Activated T-helper 1 cell treated with anti-CD3 and anti-CD28 coated beads, Interleukin-12 subunit alpha, Interleukin-12 subunit beta, Interleukin-2, Interleukin-4 antibody, amounts not matched to agents 30 ng/mL and 10 ng/mL and 1 ng/mL, durations not matched to agents 14 hours and 24 hours and 36 hours (primary cell): ENCODE data around the gene SLC8A3. TPM values are rescaled to one million over a fixed set of nuclear protein-coding genes. Genes with fewer than 3 reads are reported as not detected.
A peak's percentile ranks its signal among the peaks of the same experiment; 100 is the strongest.

Source experiments
- DNase-seq: peaks from one replicate; pipeline ENCODE4 v3.0.0; 2021; ENCODE audit warnings: low spot score
- H3K27ac Mint-ChIP-seq: one replicate; pipeline ENCODE4 v1.8.0; 2021; ENCODE audit warnings: mild to moderate bottlenecking, mixed read lengths
- H3K27me3 Mint-ChIP-seq: one replicate; pipeline ENCODE4 v1.8.0; 2022; ENCODE audit warnings: mild to moderate bottlenecking, moderate library complexity, mixed read lengths; ENCODE audit not compliant: insufficient read depth
- H3K36me3 Mint-ChIP-seq: one replicate; pipeline ENCODE4 v1.8.0; 2021; ENCODE audit warnings: low read depth, mixed read lengths
- H3K4me1 Mint-ChIP-seq: one replicate; pipeline ENCODE4 v1.8.0; 2021; ENCODE audit warnings: low read depth, mixed read lengths
- H3K4me3 Mint-ChIP-seq: one replicate; pipeline ENCODE4 v1.8.0; 2021; ENCODE audit warnings: mild to moderate bottlenecking, moderate library complexity, mixed read lengths
- H3K9me3 Mint-ChIP-seq: one replicate; pipeline ENCODE4 v1.8.0; 2021; ENCODE audit warnings: mixed read lengths
- intact Hi-C: fragments of 100-400 bp; cut with micrococcal nuclease; formaldehyde crosslinking; loops from one replicate; pipeline ENCODE4 v1.15.1; 2024
- total RNA-seq: library from RNA; stranded (reverse); gene quantifications from 2 replicates; pipeline ENCODE4 v1.2.3, GENCODE V29; 2022

SLC8A3 gene
- total RNA-seq, 1 donor from 2014 or later: 0.21 TPM

- Mint-ChIP-seq H3K9me3 (peaks cover 3% of the 10 kb centered on the region), H3K27ac (no peak overlapping the region), H3K36me3 (no peaks in the 10 kb centered on the region), H3K4me3 (no peak overlapping the region), H3K4me1 (peaks cover 6% of the 10 kb centered on the region), H3K27me3 (peaks cover 50% of the 10 kb centered on the region)
- DNase-seq: no peak
- intact Hi-C loops: no loop called here
These were observed 1.4 kb upstream of the SLC8A3 start for GRCh38 chr14:70190156-70190555.

- Mint-ChIP-seq H3K4me1 (peaks cover 6% of the 10 kb centered on the region), H3K27ac (no peak overlapping the region), H3K36me3 (no peaks in the 10 kb centered on the region), H3K4me3 (peak overlapping the region; percentile 53), H3K9me3 (peaks cover 3% of the 10 kb centered on the region), H3K27me3 (peaks cover 49% of the 10 kb centered on the region)
- intact Hi-C loops: loop anchor here (5.0 kb wide), 1 partner anchor 68 kb away; no protein-coding TSS in a partner anchor
- no peak for DNase-seq
These were observed 816 bp upstream of the SLC8A3 start for GRCh38 chr14:70189456-70190077.

DNA sequence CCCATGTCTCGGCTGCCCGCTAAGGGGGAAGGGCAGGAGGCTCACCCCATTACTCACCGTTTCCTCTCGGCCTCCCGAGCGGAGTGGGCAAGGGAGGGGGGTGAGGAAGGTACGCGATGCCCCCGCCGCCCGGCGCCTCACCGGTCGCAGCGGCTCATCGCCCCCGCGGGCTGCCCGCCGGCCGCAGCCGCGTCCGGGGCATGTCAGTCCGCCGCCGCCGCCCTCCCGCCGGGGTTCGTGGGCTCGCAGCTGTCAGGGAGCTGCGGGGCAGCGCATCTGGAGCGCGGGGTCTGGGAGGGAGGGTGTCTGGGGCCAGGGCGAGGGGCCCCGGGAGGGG lies 461 bp downstream of the SLC8A3 start:
- H3K27me3 Mint-ChIP-seq: peaks cover 45% of the 10 kb centered on the region

DNA sequence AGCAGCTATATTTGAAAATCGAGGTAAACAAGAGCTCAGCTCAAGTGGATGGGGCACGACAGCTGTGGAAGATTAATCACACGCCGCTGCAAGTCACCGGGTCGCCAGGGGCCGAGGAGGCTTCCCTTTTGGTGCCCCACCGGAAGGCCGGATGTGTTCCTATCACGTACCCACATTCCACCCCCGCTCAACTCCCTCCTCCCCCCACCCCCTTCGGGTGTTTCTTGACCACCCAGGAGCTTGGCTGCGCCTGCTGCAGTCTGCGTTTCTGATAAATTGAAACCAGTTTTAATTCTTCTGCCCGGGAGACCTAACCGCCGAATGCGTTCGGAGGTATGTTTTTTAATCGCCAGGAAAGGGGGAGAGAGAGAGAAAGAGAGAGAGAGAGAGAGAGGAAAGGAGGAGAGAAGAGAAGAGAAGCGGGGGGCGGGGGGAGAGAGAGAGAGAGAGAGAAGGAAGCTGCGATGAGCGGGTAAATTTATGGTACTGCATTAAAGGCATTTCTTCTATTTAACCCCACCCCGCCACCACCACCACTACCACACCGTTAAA lies 1.8 kb downstream of the SLC8A3 start:
- H3K27me3 Mint-ChIP-seq: peaks cover 45% of the 10 kb centered on the region
- DNase-seq: no peak
- peaks cover 3% of the 10 kb centered on the region for H3K9me3 Mint-ChIP-seq
- H3K4me3 Mint-ChIP-seq: peak overlapping the region; percentile 72
- intact Hi-C loops: loop anchor here (5.0 kb wide), 1 partner anchor 70 kb away; no protein-coding TSS in a partner anchor
- peaks cover 6% of the 10 kb centered on the region for H3K4me1 Mint-ChIP-seq
- no peaks in the 10 kb centered on the region for H3K36me3 Mint-ChIP-seq
- no peak overlapping the region for H3K27ac Mint-ChIP-seq

More for the DNA sequence above, 461 bp downstream of the SLC8A3 start:
- peak overlapping the region; percentile 80 for H3K4me3 Mint-ChIP-seq
- H3K4me1 Mint-ChIP-seq: peaks cover 6% of the 10 kb centered on the region
- H3K9me3 Mint-ChIP-seq: peaks cover 3% of the 10 kb centered on the region
- no peaks in the 10 kb centered on the region for H3K36me3 Mint-ChIP-seq
- DNase-seq: no peak
- H3K27ac Mint-ChIP-seq: no peak overlapping the region
- intact Hi-C loops: loop anchor here (5.0 kb wide), 1 partner anchor 69 kb away; no protein-coding TSS in a partner anchor

DNA sequence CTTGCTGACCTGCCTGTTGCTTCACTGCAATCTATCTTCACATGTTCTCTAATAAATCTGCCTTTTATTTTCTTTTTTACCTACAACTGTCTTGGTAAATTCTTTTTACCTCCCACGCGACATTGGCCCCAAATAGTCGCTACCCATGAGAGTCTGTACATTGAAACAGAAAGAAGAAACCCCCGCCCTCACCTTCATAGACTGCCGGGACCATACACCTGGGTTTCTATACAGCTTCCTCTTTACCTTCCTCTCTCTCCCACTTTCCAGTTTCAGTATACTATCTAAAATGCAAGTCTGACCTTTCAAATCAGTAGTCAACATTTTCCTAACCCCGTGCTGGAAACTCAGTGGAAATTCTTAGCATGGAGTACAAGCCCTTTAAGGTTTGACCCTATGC lies 4.8 kb downstream of the SLC8A3 start:
- no peaks in the 10 kb centered on the region for H3K36me3 Mint-ChIP-seq
- H3K27ac Mint-ChIP-seq: no peak overlapping the region
- peaks cover 3% of the 10 kb centered on the region for H3K9me3 Mint-ChIP-seq
- peaks cover 6% of the 10 kb centered on the region for H3K4me1 Mint-ChIP-seq
- H3K27me3 Mint-ChIP-seq: peaks cover 30% of the 10 kb centered on the region
- no peak for DNase-seq
- intact Hi-C loops: no loop called here
- H3K4me3 Mint-ChIP-seq: no peak overlapping the region

DNA sequence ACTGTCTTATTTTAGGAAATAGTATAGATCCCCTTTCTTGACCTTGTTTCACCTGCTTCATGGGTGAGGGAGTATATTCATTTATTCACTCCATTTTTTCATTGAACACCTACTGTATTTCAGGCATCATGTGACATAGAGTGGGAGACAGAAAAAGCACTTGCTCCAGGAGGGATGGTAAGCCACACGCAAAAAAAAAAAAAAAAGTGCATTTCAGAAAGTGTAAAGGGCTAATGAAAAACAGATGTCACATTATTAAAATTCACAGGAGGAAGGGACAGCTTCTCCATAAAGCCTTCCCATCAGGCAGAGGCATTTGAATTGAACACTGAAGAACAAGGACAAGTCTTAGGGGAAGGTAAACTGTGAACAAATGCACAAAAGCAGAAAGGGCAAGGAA lies 7.5 kb downstream of the SLC8A3 start:
- Mint-ChIP-seq H3K27ac (no peak overlapping the region), H3K4me1 (no peaks in the 10 kb centered on the region), H3K36me3 (no peaks in the 10 kb centered on the region), H3K9me3 (peaks cover 3% of the 10 kb centered on the region), H3K27me3 (peaks cover 10% of the 10 kb centered on the region), H3K4me3 (no peak overlapping the region)
- no peak for DNase-seq
- intact Hi-C loops: no loop called here

- DNase-seq: no peak
- Mint-ChIP-seq H3K27ac (no peak overlapping the region), H3K9me3 (no peaks in the 10 kb centered on the region), H3K27me3 (peaks cover 6% of the 10 kb centered on the region), H3K36me3 (no peaks in the 10 kb centered on the region), H3K4me3 (no peak overlapping the region), H3K4me1 (no peaks in the 10 kb centered on the region)
- intact Hi-C loops: no loop called here
These were observed 8.0 kb downstream of the SLC8A3 start for GRCh38 chr14:70180718-70181117.

DNA sequence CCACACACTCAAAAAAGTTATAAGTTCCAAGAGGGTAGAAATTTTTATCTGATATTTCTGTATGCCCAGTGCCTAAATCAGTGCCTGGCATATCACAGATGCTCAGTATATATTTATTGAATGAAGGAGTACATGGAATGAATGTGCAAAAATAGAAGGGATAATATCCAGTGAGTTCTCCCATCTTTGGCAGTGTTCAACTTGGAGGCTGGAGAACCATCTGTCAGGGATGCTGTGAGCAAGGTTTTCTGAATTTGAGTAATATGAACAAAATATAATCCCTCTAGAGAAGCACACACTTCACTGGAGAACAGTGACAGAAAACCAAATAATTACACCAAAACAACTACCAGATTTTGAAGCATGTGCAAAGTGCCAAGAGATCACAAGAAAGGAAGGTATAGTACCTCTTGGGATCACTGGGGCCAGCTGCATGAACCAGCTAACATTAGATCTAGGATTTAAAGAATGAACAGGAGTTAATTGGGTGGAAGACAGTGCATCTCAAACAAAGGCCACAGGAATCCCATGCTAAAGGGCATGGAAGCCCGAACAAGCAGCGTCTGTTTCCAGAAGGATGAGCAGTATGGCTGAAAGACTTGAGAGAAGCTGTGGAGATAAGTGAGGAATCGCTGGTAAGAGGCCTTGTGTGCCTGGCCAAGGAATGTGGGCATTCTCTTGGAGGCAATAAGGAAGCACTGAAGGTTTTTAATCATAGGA lies 11.5 kb downstream of the SLC8A3 start:
- DNase-seq: no peak

DNA sequence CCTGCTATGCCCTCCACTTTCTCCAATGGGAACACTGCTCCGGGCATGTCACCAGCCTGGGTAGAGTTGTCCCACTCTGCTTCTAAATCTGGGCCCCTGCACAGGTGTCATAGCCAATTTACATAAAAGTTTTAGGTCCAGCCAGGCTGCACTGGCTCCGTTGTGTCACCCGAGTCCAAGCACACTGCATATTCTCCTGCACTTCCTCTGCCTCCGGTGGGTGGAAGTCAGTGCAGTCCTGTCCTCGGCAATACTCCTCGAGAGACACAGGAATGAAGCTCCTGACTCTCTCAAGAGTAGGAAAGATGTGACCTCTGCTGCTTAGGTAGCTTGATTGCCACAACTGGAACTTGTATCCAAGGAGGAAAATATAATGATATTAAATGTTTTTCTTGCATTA lies 15.2 kb downstream of the SLC8A3 start:
- intact Hi-C loops: no loop called here
- H3K4me3 Mint-ChIP-seq: no peak overlapping the region
- H3K36me3 Mint-ChIP-seq: no peaks in the 10 kb centered on the region
- no peak for DNase-seq
- H3K27me3 Mint-ChIP-seq: peaks cover 8% of the 10 kb centered on the region
- H3K4me1 Mint-ChIP-seq: no peaks in the 10 kb centered on the region
- H3K27ac Mint-ChIP-seq: no peak overlapping the region
- no peaks in the 10 kb centered on the region for H3K9me3 Mint-ChIP-seq

More for the DNA sequence above, 11.5 kb downstream of the SLC8A3 start:
- Mint-ChIP-seq H3K36me3 (no peaks in the 10 kb centered on the region), H3K9me3 (no peaks in the 10 kb centered on the region), H3K4me1 (no peaks in the 10 kb centered on the region), H3K27me3 (peaks cover 4% of the 10 kb centered on the region), H3K27ac (no peak overlapping the region), H3K4me3 (no peak overlapping the region)
- intact Hi-C loops: no loop called here

- intact Hi-C loops: no loop called here
- no peaks in the 10 kb centered on the region for H3K36me3 Mint-ChIP-seq
- H3K4me1 Mint-ChIP-seq: no peaks in the 10 kb centered on the region
- no peak overlapping the region for H3K4me3 Mint-ChIP-seq
- peaks cover 8% of the 10 kb centered on the region for H3K27me3 Mint-ChIP-seq
- no peaks in the 10 kb centered on the region for H3K9me3 Mint-ChIP-seq
- H3K27ac Mint-ChIP-seq: no peak overlapping the region
- DNase-seq: no peak
These were observed 17.0 kb downstream of the SLC8A3 start for GRCh38 chr14:70171726-70172125.

DNA sequence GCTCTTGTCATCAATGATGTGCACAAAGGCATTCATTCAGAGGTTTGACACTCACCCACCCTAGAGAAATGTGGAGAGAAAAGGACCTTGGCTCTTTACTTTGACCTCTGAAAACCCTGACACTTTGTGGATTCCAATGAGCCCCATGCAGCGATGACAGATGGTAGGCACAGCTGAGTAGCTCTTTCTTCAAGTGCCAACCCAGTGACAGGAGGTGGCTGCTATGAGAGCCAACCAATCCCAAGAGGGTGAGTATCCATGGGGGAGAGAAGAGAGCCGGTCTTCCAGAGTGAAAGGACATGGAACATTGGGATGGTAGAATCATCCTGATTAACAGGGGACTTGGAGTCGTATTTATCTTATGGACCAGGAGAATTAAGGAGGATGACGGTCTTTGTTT lies 17.8 kb downstream of the SLC8A3 start:
- no peak overlapping the region for H3K27ac Mint-ChIP-seq
- H3K36me3 Mint-ChIP-seq: no peaks in the 10 kb centered on the region
- H3K4me3 Mint-ChIP-seq: no peak overlapping the region
- no peaks in the 10 kb centered on the region for H3K4me1 Mint-ChIP-seq
- intact Hi-C loops: no loop called here
- peaks cover 8% of the 10 kb centered on the region for H3K27me3 Mint-ChIP-seq
- H3K9me3 Mint-ChIP-seq: no peaks in the 10 kb centered on the region
- no peak for DNase-seq

DNA sequence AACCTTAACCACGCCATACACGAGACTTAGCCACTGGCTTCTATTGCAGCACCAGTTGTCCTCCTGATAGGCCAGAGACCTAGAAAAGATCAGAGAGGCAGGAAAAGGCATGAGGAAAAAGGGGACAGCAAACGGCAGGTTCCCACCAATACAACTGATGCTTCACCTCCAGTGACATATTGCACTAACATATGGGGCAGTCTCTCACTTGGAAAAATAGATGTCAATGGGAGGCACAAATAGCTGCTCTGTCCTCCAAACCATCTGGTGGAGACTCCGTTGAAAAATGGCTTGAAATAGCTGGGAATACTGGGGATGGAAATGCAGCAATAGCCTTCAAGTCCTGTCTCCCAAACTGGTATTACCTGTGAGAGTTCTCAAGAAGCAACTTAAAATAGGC lies 20.3 kb downstream of the SLC8A3 start:
- no peaks in the 10 kb centered on the region for H3K9me3 Mint-ChIP-seq
- H3K27me3 Mint-ChIP-seq: peaks cover 8% of the 10 kb centered on the region
- intact Hi-C loops: no loop called here
- H3K4me3 Mint-ChIP-seq: no peak overlapping the region
- DNase-seq: no peak
- no peaks in the 10 kb centered on the region for H3K36me3 Mint-ChIP-seq
- H3K4me1 Mint-ChIP-seq: no peaks in the 10 kb centered on the region
- H3K27ac Mint-ChIP-seq: no peak overlapping the region

DNA sequence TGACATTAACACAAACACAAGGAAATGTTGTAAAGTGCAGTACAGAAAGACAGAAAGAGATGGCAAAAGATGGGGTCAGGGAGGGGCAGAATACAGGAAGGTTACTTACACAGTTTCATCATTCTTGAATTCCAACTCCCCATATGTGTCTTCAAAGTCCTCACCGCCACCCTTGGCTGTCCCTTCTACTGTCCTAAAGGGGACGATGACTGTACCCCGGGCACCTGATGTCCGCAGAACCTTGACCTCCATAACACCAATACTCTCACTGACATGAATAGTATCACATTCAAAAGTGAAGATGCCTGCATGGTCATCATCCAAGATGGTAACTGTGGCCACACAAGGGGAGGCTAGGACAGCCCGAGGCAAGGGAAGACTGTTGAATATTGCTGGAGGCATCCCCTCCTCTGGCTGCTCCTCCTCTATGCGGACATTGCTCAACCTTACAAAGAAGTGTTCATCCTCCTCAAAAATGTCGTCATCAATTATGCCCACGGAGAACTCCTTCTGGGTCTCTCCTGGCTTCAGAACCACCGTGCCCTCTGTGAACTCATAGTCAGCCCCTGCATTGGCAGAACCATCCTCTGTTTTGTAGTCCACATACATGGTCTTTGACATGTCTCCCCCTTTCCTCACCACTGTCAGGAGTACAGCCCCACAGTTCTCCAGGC lies 22.1 kb downstream of the SLC8A3 start:
- Mint-ChIP-seq H3K36me3 (no peaks in the 10 kb centered on the region), H3K27ac (no peak overlapping the region), H3K9me3 (no peaks in the 10 kb centered on the region), H3K4me1 (no peaks in the 10 kb centered on the region), H3K27me3 (peaks cover 6% of the 10 kb centered on the region), H3K4me3 (no peak overlapping the region)
- intact Hi-C loops: no loop called here
- no peak for DNase-seq
